Neural progenitor cell (in vitro differentiated cells): ENCODE data around the gene RMND5A. TPM values are rescaled to one million over a fixed set of nuclear protein-coding genes. Genes with fewer than 3 reads are reported as not detected.

Source experiments
- DNase-seq: peaks from one replicate; pipeline ENCODE4 v3.0.0-alpha.2; 2016; ENCODE audit warnings: low spot score
- H2AFZ ChIP-seq: fragments of 200-600 bp; sonication (generic); replicated peaks from 2 replicates; pipeline ENCODE4 v1.6.1; 2016; ENCODE audit warnings: antibody characterized with exemption
- H3F3A ChIP-seq: fragments of 200-600 bp; sonication (generic); 2 replicates; pipeline ENCODE4 v1.6.1; 2016; ENCODE audit warnings: antibody characterized with exemption, low read depth
- H3K27ac ChIP-seq: fragments of 200-600 bp; sonication (generic); 2 replicates; pipeline ENCODE4 v1.5.1; 2016; ENCODE audit warnings: mild to moderate bottlenecking
- H3K27me3 ChIP-seq: fragments of 200-600 bp; sonication (generic); 2 replicates; pipeline ENCODE4 v1.6.1; 2016; ENCODE audit warnings: mild to moderate bottlenecking, moderate library complexity
- H3K36me3 ChIP-seq: fragments of 200-600 bp; sonication (generic); 2 replicates; pipeline ENCODE4 v1.5.1; 2016
- H3K4me1 ChIP-seq: fragments of 200-600 bp; sonication (generic); 2 replicates; pipeline ENCODE4 v1.6.1; 2016; ENCODE audit warnings: mixed run types
- H3K4me2 ChIP-seq: fragments of 200-600 bp; sonication (generic); 2 replicates; pipeline ENCODE4 v1.6.1; 2016
- H3K4me3 ChIP-seq: fragments of 200-600 bp; sonication (generic); 2 replicates; pipeline ENCODE4 v1.5.1; 2016
- H3K79me2 ChIP-seq: fragments of 200-600 bp; sonication (generic); 2 replicates; pipeline ENCODE4 v1.6.1; 2016; ENCODE audit warnings: low read depth
- H3K9ac ChIP-seq: fragments of 200-600 bp; sonication (generic); 2 replicates; pipeline ENCODE4 v1.6.1; 2016
- H3K9me3 ChIP-seq: fragments of 200-600 bp; sonication (generic); 2 replicates; pipeline ENCODE4 v1.5.1; 2016; ENCODE audit warnings: low read depth
- H4K20me1 ChIP-seq: fragments of 200-600 bp; sonication (generic); 2 replicates; pipeline ENCODE4 v1.6.1; 2016; ENCODE audit warnings: low read depth
- H3K27ac Mint-ChIP-seq: 3 replicates; pipeline ENCODE4 v1.8.0; 2021; ENCODE audit warnings: mixed read lengths
- H3K27me3 Mint-ChIP-seq: 2 replicates; pipeline ENCODE4 v1.8.0; 2022; ENCODE audit warnings: low read depth, mild to moderate bottlenecking, inconsistent platforms, moderate library complexity, mixed read lengths; ENCODE audit not compliant: insufficient read depth
- H3K36me3 Mint-ChIP-seq: 3 replicates; pipeline ENCODE4 v1.8.0; 2021; ENCODE audit warnings: mixed read lengths
- H3K4me1 Mint-ChIP-seq: 3 replicates; pipeline ENCODE4 v1.8.0; 2021; ENCODE audit warnings: mixed read lengths
- H3K4me3 Mint-ChIP-seq: 3 replicates; pipeline ENCODE4 v1.8.0; 2021; ENCODE audit warnings: mild to moderate bottlenecking, moderate library complexity, mixed read lengths
- H3K9me3 Mint-ChIP-seq: 3 replicates; pipeline ENCODE4 v1.8.0; 2020; ENCODE audit warnings: mixed read lengths
- CTCF ChIP-seq: fragments of 200-600 bp; sonication (generic); IDR thresholded peaks from 2 replicates; pipeline ENCODE4 v1.5.1; 2017; ENCODE audit warnings: antibody characterized with exemption, mild to moderate bottlenecking
- EZH2 ChIP-seq: fragments of 200-600 bp; sonication (generic); IDR thresholded peaks from 2 replicates; pipeline ENCODE4 v1.6.1; 2017; ENCODE audit warnings: antibody characterized with exemption, mild to moderate bottlenecking, moderate library complexity
- EZH2phosphoT487 ChIP-seq: fragments of 200-600 bp; sonication (generic); IDR thresholded peaks from 2 replicates; pipeline ENCODE4 v1.6.1; 2017; ENCODE audit warnings: antibody characterized with exemption
- total RNA-seq: library from RNA; depleted of rRNA; stranded (reverse); fragments of >200 nt; gene quantifications from 2 replicates; pipeline ENCODE4 v1.2.3, GENCODE V29; 2015; ENCODE audit warnings: low replicate concordance

The RMND5A gene
- total RNA-seq, 1 donor from 2014 or later: 107 TPM

- no peaks in the 10 kb centered on the region for H4K20me1 ChIP-seq
These were observed 33.2 kb upstream of the RMND5A start for GRCh38 chr2:86686905-86687304.

GRCh38 chr2:86695053-86695691 is 24.9 kb upstream of the RMND5A start:
- peaks cover 18% of the 10 kb centered on the region for H3K9me3 Mint-ChIP-seq
- Histone ChIP-seq H3F3A (no peaks in the 10 kb centered on the region), H4K20me1 (no peaks in the 10 kb centered on the region), H3K9me3 (peaks cover 8% of the 10 kb centered on the region), H3K4me3 (no peak overlapping the region), H3K36me3 (no peaks in the 10 kb centered on the region), H3K27me3 (no peaks in the 10 kb centered on the region), H2AFZ (no peak overlapping the region), H3K27ac (no peak overlapping the region), H3K4me1 (no peaks in the 10 kb centered on the region), H3K79me2 (no peaks in the 10 kb centered on the region), H3K9ac (no peak overlapping the region), H3K4me2 (no peak overlapping the region)
- peaks cover 2% of the 10 kb centered on the region for H3K36me3 Mint-ChIP-seq
- no peaks in the 10 kb centered on the region for H3K27me3 Mint-ChIP-seq
- no peaks in the 10 kb centered on the region for H3K4me1 Mint-ChIP-seq
- DNase-seq: no peak
- TF ChIP-seq CTCF: no peak
- no peak for TF ChIP-seq EZH2
- TF ChIP-seq EZH2phosphoT487: no peak
- H3K27ac Mint-ChIP-seq: no peak overlapping the region
- no peak overlapping the region for H3K4me3 Mint-ChIP-seq

More at GRCh38 chr2:86686905-86687304, 33.2 kb upstream of the RMND5A start:
- TF ChIP-seq EZH2 (no peak), CTCF (no peak)
- Mint-ChIP-seq H3K27ac (no peak overlapping the region), H3K36me3 (peaks cover 5% of the 10 kb centered on the region), H3K27me3 (no peaks in the 10 kb centered on the region), H3K4me1 (no peaks in the 10 kb centered on the region), H3K4me3 (no peak overlapping the region), H3K9me3 (peaks cover 3% of the 10 kb centered on the region)
- H3K36me3 ChIP-seq: no peaks in the 10 kb centered on the region
- no peaks in the 10 kb centered on the region for H3K79me2 ChIP-seq
- peak overlapping the region; percentile 18 for H3K27ac ChIP-seq
- no peaks in the 10 kb centered on the region for H3K4me1 ChIP-seq
- H3K27me3 ChIP-seq: no peaks in the 10 kb centered on the region
- H3K4me3 ChIP-seq: no peak overlapping the region
- no peak overlapping the region for H3K4me2 ChIP-seq
- H2AFZ ChIP-seq: no peak overlapping the region
- H3F3A ChIP-seq: no peaks in the 10 kb centered on the region
- no peaks in the 10 kb centered on the region for H3K9me3 ChIP-seq
- DNase-seq: peak; percentile 33
- no peak overlapping the region for H3K9ac ChIP-seq

- Histone ChIP-seq H3F3A (no peaks in the 10 kb centered on the region), H4K20me1 (no peaks in the 10 kb centered on the region), H3K4me2 (no peak overlapping the region), H3K9me3 (peaks cover 7% of the 10 kb centered on the region), H3K79me2 (no peaks in the 10 kb centered on the region), H3K9ac (no peak overlapping the region), H2AFZ (no peak overlapping the region), H3K36me3 (no peaks in the 10 kb centered on the region), H3K4me3 (no peak overlapping the region), H3K4me1 (no peaks in the 10 kb centered on the region), H3K27me3 (no peaks in the 10 kb centered on the region), H3K27ac (no peak overlapping the region)
- H3K9me3 Mint-ChIP-seq: peaks cover 14% of the 10 kb centered on the region
- TF ChIP-seq EZH2phosphoT487 (no peak), EZH2 (no peak), CTCF (no peak)
- no peaks in the 10 kb centered on the region for H3K4me1 Mint-ChIP-seq
- no peaks in the 10 kb centered on the region for H3K36me3 Mint-ChIP-seq
- H3K4me3 Mint-ChIP-seq: no peak overlapping the region
- no peak for DNase-seq
- H3K27ac Mint-ChIP-seq: no peak overlapping the region
- no peaks in the 10 kb centered on the region for H3K27me3 Mint-ChIP-seq
These were observed 22.5 kb upstream of the RMND5A start for GRCh38 chr2:86697551-86698104.
